GM21390 (cell line): ENCODE results near the gene PPIB.
A peak's percentile ranks its signal among the peaks of the same experiment; 100 is the strongest.

Experiments
- ATAC-seq: cut with Tn5 transposase; IDR thresholded peaks from one replicate; pipeline ENCODE4 v1.9.1; 2021; ENCODE audit not compliant: unreplicated experiment

Gene PPIB

DNA sequence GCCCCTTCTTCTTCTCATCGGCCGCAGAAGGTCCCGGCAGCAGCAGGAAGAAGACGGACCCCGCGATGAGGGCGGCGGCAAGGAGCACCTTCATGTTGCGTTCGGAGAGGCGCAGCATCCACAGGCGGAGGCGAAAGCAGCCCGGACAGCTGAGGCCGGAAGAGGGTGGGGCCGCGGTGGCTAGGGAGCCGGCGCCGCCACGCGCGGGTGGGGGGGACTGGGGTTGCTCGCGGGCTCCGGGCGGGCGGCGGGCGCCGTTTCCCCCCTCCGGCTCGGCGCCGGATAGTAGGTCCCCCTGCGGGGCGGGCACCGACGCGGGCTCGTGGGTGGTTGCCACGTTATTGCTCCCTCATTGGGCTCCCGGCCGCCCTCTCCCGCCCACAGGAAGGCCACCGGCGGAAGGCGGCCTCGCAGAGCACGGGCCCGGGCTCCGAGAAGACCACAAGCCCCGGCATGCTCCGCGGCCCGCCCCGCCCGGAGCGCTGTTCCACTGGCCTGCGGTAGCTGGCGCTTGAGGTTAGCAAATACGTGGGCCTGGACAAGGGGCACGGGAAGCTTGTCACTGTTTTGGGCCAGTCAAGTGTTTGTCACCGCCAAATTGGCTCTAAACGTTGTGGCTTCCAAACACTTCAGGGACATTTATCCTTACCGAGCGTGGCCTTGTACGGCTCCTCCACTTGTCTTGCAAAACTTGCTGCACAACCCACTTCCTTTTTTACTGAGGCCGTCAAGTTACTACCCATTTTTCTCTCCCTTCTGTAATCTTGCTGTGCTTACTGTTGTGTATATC is at the start of gene PPIB:
Gene PPIB (minus strand): TSS at position 154 of the 790 bp plus-strand sequence. CDS start 36 bp downstream, at position 118.
- peak; percentile 88 for ATAC-seq

DNA sequence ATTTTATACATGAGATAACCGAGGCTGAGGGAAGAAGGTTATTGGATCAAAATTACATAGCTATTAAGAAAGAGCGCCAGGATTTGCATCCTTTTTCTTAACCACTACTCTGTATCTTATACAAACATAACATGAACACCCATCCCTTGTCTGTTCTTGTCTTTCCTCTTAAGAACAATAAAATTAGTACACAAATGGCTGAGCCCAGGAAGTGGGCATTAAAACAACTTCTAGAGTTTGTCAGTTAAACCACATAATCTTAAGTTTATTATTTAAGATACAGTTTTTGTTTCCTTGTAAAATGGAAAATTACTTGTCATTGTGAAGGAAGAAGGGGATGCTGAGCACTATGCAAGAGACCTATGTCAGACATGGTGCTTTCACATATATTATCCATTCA is 48.9 kb upstream of the PPIB start:
- no peak for ATAC-seq

DNA sequence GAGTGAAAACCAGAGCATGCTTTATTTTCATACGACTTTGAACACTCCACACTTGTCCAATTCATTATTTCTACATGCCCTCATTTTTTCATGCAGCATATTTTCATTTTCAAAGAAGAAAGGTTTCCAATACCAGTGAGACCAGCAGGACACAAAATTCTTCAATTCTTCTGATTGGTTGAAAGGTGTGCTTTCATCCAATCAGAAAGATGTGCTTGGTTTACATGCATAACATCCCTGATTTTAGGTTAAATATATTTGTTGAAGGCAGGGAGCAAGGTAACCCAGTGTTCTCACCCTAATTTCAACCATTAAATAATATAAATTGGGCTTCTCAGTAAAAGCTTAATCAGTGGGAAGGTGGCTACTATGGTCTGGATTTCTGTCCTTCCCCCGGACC is 47.5 kb upstream of the PPIB start:
- ATAC-seq, result no peak

DNA sequence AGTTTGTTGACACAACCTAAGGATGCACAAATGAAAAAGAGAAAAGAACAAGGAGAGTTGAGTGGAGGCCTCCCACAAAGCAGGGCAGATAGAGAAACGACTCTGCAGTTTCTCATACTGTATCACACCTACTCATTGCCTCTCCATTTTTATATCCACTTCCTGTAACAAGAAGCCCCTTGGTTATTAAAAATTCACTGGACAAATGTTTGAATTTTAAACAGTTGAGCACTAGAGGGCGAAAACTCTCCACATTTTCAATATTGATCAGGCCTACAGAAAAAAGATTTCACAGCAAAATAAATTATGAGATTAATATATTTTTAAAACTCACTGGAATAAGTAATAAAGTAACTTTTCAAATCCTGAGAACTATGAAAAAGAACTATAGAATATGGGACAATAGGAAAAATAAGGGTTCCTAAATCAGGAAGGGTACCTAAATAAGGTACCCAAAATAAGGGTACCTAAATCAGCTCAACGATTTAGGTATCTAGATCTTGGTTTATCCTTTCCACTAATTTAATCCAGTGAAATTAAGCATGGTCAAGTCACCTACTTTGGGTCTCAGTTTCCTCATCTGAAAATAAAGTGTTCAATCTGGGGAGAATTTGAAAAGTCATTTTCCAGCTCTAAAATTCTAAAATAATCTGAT is 47.0 kb upstream of the PPIB start:
- no peak for ATAC-seq

- no peak for ATAC-seq
Measured at GRCh38 chr15:64205202-64205601, 42.4 kb upstream of the PPIB start.

DNA sequence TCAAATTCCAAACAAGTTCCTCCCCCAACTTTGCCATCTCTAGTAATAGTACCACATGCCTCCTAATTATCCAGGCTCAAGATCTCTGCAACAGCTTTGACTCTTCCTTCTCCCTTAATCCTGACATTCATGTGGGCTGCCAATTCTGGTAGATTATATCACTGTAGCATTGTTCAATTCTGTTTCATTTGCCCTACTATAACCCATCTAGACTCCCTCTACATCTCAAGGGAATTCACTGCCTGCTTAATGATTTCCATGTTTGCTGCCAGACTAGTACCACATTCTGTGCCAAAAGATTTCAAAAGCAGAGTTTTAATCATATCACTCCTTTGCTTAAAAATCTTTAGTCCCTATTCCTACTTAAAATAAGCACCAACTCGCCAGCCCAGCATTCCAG is 34.6 kb upstream of the PPIB start:
- ATAC-seq, result no peak

GRCh38 chr15:64193971-64194370 is 31.1 kb upstream of the PPIB start:
- ATAC-seq, result no peak

- ATAC-seq, result no peak
Measured at GRCh38 chr15:64191971-64192830, 29.4 kb upstream of the PPIB start.

GRCh38 chr15:64187396-64188191 is 24.8 kb upstream of the PPIB start:
- ATAC-seq, result no peak

DNA sequence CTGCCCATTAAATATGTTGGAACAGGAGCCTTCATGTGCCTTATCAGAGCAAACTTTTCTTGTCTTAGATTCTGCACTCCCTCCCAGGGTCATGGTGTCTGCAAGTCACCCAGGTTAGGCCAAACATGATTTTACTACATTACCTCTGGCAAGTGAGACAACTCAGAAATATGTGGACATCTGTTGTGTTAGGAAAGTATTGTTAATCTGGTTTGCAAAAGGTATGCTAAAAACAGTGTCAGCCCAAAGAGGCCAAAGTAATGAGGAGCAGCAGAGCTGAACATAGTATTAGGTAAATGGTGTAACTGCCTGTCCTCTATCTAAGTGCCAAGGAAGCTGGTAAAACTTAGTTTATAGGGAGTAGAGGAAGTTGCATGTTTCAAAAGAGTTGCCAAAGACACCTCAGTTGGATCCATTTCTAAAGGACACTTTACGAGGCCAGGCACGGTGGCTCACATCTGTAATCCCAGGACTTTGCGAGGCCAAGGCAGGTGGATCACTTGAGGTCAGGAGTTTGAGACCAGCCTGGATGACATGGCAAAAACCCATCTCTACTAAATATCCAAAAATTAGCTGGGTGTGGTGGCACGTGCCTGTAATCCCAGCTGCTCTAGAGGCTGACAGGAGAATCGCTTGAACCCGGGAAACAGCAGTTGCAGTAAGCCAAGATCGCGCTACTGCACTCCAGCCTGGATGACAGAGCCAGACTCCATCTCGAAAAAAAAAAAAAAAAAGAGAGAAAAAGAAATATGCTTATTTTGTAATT is 22.5 kb upstream of the PPIB start:
- ATAC-seq, result no peak

DNA sequence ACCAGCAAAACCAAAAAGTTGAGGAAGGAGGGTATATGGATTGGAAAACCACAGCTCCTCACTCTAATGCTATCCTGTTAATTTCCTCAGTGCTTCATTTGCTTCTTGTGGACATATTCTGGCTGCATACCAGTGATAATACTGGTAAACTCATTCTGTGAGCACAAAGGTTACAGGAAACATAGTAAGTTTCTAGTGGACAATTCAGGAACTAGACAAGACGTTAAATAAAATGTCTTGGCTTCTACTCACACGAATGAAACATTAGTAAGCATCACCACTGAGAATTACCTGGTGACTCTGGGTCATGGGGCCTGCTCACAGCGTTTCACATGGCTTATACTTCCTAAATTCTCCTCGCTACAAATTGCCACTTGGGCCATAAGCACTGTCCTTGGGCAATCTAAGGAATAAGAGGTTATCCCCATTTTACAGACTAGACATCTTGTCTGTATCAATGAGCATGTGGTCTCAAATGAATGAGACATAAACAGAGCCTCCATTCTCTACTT is 20.1 kb upstream of the PPIB start:
- ATAC-seq, result no peak

DNA sequence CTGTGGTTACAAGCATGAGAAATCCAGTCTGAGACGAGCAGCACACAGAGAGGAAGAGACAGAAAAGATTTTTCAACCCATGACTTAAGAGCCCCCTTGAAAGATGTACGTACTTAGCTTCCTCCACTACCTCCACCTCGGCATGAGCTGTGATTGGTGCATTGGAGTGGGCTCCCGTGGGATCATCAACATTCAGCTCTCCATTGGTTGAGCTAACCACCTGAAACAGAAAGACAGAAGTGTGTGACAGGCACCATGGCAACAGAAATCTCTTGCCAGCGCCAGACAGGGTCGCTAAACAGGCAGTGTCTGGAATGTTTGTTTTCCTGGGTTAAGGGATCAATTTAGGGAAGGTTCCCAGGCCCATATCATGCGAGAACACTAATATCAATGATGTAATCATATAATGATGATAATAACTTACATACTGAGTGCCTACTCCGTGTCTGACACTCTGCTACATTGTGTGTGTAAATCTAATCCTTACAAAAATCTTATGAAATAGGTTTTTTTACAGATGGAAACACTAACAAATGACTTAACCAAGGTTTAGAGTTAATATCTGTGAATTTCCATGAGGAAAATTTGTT is 17.5 kb upstream of the PPIB start:
- ATAC-seq, result no peak

- ATAC-seq, result no peak
Measured at GRCh38 chr15:64166102-64166890, 3.5 kb upstream of the PPIB start.

DNA sequence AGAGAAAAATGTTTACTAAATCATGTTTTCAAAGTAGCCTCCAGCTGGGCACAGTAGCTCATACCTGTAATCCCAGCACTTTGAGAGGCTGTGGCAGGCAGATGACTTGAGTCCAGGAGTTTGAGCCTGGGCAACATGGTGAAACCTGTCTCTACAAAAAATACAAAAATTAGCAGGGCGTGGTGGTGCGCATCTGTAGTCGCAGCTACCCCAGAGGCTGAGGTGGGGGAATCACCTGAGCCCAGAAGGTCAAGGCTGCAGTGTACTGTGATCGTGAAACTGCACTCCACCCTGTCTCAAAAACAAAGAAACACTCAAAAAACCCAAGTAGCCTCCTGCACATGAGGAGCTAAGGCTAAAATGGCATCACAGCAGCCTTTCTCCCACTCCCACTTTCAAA is 1.6 kb upstream of the PPIB start:
- no peak for ATAC-seq

GRCh38 chr15:64163659-64164362 is 989 bp upstream of the PPIB start:
- ATAC-seq, result peak; percentile 2

GRCh38 chr15:64162478-64162868 is 349 bp downstream of the PPIB start:
- ATAC-seq, result peak; percentile 15

GRCh38 chr15:64161688-64162477 is 939 bp downstream of the PPIB start:
- ATAC-seq, result no peak
